ENCODE measurements around the gene UPF3B. TPM values are rescaled to one million over a fixed set of nuclear protein-coding genes. Genes with fewer than 3 reads are reported as not detected.
A peak's percentile ranks its signal among the peaks of the same experiment; 100 is the strongest.

UPF3B gene
- total RNA-seq, 2 experiments from 2014 or later: 16.0 to 16.6 TPM

DNA sequence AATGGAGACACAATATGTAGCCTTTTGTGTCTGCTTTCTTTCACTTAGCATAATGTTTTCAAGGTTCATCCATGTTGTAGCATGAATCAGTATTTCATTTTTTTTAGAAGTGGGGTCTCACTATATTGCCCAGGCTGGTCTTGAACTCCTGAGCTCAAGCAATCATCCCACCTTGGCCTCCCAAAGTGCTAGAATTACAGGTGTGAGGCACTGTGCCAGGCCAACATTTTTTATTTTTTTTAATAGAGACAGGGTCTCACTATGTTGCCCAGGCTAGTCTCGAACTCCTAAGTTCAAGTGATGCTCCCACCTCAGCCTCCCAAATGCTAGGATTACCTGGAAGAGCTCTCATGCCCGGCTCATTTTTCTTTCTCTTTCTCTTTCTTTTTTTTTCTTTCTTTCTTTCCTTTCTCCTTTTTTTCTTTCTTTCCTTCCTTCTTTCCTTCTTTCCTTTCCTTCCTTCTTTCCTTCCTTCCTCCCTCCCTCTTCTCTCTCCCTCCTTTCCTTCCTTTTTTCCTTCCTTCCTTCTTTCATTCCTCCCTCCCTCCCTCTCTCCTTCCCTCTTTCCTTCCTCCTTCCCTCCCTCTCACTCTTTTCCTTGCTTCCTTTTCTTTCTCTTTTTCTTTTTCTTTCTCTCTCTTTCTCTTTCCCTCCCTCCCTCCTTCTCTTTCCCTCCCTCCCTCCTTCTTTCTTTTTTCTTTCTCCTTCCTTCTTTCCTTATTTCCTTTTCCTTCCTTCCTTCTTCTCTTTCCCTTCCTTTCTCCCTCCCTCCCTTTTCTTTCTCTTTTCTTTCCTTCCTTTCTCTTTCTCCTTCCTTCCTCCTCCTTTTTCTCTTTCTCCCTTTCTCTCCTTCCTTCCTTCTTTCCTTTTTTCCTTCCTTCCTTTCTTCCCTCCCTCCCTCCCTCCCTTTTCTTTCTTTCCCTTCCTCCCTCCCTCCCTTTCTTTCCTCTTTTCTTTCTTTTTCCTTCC, 51.2 kb downstream of the UPF3B start:
- intact Hi-C loops (cut with micrococcal nuclease): no loop called here
- POLR2A ChIA-PET: interaction anchor here (1.3 kb wide), 1 partner anchor 10 kb away, joined by 3 read pairs; the partner anchor contains the start of gene RPL39
- no peaks in the 10 kb centered on the region for H3K27me3 Mint-ChIP-seq
- H3K36me3 Mint-ChIP-seq (ENCODE audit: low read depth): peaks cover 2% of the 10 kb centered on the region
- TF ChIP-seq CTCF (IDR thresholded peaks at IDR 0.05): no peak
- no peak for DNase-seq
- no peak overlapping the region for H3K27ac Mint-ChIP-seq
- CTCF ChIA-PET: no interaction called here
- no peak overlapping the region for H3K4me3 Mint-ChIP-seq
- ATAC-seq: no peak
- no peaks in the 10 kb centered on the region for H3K4me1 Mint-ChIP-seq (ENCODE audit: low read depth)
- H3K9me3 Mint-ChIP-seq: no peaks in the 10 kb centered on the region

DNA sequence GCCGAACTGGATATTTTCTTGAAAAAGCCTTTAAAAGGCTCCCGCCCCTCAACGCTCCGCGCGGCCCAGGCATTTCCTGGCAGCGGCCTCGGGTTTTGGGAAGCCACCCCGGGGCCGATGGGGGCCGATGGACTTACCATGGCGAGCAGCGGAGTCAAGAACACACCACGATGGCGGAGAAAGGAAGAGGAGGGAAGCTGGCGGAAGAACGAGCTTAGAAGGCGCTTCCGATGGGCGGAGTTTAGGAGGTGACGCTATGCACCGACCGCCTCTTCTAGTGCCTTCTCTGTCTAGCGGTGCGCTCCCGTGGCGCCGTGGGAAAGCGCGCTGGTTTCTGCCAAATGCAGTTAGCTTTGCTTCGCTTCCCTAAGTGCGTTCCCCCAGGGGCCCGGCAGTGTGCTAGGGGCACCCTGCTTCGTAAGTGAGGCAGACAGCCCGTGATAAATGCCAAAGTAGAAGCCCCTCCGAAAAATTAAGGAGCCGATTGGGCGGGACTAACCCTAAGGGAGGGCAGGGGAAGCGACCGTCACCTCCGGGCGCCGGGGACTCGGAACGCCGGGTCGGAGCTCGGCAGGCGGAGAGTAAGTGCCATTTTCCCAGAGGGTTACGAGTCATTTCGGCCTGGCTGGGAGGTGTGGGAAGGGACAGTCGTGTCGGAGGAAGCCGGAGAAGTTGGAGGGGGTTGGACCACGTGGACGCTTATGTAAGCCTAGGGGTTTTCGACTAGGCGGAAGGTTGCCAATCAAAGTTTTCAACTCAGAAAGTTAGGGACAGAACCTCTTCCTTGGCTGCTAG, 61.1 kb downstream of the UPF3B start, which contains the start of gene RPL39:
Gene RPL39, minus strand, starts transcription at position 194 of the 795 bp plus-strand sequence. Its CDS starts 54 bp downstream, at position 140.
- H3K4me1 Mint-ChIP-seq (ENCODE audit: low read depth): peaks cover 23% of the 10 kb centered on the region
- CTCF ChIA-PET: interaction anchor here (0.6 to 1.9 kb wide), 7 partner anchors 16 to 182 kb away, joined by 3 to 6 read pairs (median 4); partner anchors contain the start of genes NDUFA1, RNF113A, SOWAHD and UPF3B

DNA sequence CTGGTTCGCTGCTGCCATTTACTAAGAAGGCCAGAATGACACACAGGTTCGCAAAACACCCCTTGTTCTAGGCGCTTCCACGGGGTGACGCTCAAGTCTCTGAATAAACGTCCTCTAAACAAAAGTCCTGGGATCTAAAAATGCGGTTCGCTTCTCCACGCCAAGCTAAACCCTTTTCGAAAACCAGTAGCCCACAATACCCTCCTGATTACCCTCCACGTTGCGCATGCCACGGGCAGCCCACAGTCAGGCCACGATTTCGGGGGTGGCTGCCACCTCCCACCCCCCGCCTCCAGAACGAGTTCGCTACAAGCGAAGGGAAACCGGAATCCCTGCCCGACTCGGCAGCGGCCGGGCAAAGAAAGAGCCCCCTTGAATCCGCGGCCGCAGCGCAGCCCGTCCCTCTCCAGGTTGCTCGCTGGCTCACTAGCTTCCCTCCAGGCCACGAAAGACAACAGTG, 61.8 kb downstream of the UPF3B start:
- Mint-ChIP-seq H3K9me3 (no peaks in the 10 kb centered on the region), H3K4me1 (ENCODE audit: low read depth) (peaks cover 27% of the 10 kb centered on the region)

More for the DNA sequence above, 61.1 kb downstream of the UPF3B start, which contains the start of gene RPL39:
- DNase-seq (peak; percentile 88), ATAC-seq (peak; percentile 93)
- Mint-ChIP-seq H3K27ac (peak within 1 kb of the TSS; percentile 96), H3K9me3 (no peaks in the 10 kb centered on the region), H3K27me3 (no peaks in the 10 kb centered on the region), H3K4me3 (peak within 1 kb of the TSS; percentile 91), H3K36me3 (ENCODE audit: low read depth) (peaks cover 45% of the 10 kb centered on the region)
- intact Hi-C loops (cut with micrococcal nuclease): loop anchor here (2.0 kb wide), 1 partner anchor 79 kb away; the partner anchor contains the start of genes NDUFA1 and RNF113A
- POLR2A ChIA-PET: interaction anchor here (0.7 to 3.0 kb wide), 20 partner anchors 8 to 218 kb away, joined by 3 to 24 read pairs (median 4); partner anchors contain the start of genes NDUFA1, NKRF, RNF113A and SEPTIN6
- TF ChIP-seq CTCF (IDR thresholded peaks at IDR 0.05): no peak

More for the DNA sequence above, 61.8 kb downstream of the UPF3B start:
- CTCF ChIA-PET: interaction anchor here (0.8 to 1.9 kb wide), 6 partner anchors 16 to 181 kb away, joined by 3 to 6 read pairs (median 4); partner anchors contain the start of genes NDUFA1, RNF113A, SOWAHD and UPF3B
- H3K27me3 Mint-ChIP-seq: no peaks in the 10 kb centered on the region
- intact Hi-C loops (cut with micrococcal nuclease): loop anchor here (2.0 kb wide), 1 partner anchor 80 kb away; the partner anchor contains the start of genes NDUFA1 and RNF113A
- peaks cover 50% of the 10 kb centered on the region for H3K36me3 Mint-ChIP-seq (ENCODE audit: low read depth)
- POLR2A ChIA-PET: interaction anchor here (0.5 to 3.0 kb wide), 17 partner anchors 8 to 217 kb away, joined by 3 to 24 read pairs (median 5); partner anchors contain the start of genes NDUFA1, NKRF, RNF113A and SOWAHD
- H3K27ac Mint-ChIP-seq: peak overlapping the region; percentile 96
- H3K4me3 Mint-ChIP-seq: peak overlapping the region; percentile 91
- ATAC-seq: peak; percentile 6
- no peak for TF ChIP-seq CTCF (IDR thresholded peaks at IDR 0.05)
- peak; percentile 41 for DNase-seq
